Raji (cell line): ENCODE results near the gene HIPK2.

Experiments used
- POLR2A ChIP-seq: IDR thresholded peaks from 2 replicates; pipeline ENCODE4 v1.6.1; 2011; ENCODE audit warnings: low read depth, low read length, control low read depth; ENCODE audit not compliant: insufficient read depth

The HIPK2 gene

DNA sequence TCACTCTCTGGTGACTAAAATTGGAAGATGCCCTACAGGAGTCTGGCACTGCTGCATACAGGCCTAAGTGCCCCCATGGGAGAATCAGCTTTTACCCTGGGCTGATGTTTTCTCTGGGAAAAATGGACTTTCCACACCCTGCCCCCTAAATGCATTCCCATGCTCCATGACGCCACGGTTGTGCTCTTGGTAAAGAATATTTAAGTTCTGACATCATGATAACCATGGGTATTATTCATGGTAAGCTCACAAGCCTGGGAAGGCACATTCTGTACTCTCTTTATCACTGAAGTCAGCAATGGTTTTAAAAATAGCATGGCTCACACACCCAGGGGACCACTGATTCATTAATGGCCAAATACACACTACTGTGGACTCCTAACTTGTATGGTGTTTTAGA is 43.4 kb downstream of the HIPK2 start:
- TF ChIP-seq POLR2A = no peak

DNA sequence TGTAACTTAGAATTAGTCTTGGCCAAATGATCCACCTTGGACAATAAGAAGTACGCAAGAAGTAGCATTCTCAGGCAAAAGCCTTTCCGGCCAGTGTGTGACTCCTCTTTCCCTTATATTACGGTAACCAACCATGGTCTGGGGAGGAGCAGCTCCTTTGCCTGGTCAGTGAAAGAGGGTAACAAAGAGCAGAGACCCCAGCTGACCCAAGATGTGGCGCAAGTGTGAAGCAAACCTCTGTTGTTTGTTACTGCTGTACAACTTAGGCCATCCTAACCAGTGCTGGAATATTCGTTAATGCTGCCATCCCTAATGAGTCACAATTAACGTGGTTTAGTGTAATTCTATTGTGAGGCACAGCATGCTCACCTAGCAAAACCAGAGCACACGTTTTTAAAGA is 44.0 kb downstream of the HIPK2 start:
- no peak for TF ChIP-seq POLR2A

DNA sequence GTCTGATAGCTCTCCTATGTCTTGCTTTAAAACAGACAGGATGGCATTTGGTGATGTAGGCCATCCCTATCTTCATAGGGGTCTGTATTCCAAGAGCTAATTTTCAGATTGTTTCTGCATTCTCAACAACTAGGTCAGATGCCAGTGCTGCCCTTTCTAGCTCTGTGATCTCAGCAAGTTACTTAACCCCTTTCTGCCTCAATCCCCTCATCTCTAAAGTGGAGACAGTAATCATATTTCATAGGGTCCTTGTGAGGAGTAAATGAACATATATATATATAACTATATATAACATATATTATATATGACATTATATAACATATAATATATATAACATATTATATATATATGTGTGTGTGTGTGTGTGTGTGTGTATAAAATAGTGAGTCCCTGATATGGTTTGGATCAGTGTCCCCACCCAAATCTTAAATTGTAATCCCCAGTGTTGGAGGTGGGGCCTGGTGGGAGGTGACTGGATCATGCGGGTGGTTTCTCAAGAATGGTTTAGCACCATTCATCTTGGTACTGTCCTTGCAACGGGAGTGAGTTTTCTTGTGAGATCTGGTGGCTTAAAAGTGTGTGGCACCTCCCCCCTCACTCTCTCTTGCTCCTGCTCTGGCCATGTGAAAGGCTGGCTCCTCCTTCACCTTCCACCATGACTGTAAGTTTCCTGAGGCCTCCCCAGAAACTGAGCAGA is 45.2 kb downstream of the HIPK2 start:
- no peak for TF ChIP-seq POLR2A

DNA sequence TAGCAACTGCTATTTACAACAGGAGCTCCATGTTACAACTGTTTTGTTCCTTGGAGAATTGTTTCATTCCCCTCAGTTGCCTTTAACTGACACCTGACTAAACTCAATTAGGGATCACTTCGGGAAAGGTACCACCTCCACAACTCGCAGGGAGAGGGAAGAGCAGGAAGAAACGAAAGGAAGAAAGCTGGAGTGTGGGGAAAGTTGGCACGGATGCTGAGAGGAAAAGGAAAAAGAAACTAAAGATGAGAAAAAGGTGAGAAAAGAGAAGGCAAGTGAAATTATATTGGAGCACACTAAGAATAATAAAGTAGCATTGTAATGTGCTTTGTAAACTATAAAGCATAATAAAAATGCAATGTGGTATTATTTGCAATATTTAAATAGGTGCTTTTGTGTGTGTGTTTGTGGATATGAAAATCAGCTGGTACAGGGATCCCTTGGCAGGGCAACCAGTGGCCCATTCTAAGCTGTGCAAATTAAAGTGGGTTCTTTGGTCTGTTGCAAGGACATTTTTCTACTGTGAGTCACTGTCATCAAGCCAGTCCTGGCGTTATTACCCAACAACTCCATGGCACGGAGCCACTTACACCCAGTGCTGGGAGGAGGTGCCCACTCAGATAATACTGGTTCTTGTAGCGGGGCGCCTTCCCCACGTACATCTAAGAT is 45.9 kb downstream of the HIPK2 start:
- TF ChIP-seq POLR2A = no peak

DNA sequence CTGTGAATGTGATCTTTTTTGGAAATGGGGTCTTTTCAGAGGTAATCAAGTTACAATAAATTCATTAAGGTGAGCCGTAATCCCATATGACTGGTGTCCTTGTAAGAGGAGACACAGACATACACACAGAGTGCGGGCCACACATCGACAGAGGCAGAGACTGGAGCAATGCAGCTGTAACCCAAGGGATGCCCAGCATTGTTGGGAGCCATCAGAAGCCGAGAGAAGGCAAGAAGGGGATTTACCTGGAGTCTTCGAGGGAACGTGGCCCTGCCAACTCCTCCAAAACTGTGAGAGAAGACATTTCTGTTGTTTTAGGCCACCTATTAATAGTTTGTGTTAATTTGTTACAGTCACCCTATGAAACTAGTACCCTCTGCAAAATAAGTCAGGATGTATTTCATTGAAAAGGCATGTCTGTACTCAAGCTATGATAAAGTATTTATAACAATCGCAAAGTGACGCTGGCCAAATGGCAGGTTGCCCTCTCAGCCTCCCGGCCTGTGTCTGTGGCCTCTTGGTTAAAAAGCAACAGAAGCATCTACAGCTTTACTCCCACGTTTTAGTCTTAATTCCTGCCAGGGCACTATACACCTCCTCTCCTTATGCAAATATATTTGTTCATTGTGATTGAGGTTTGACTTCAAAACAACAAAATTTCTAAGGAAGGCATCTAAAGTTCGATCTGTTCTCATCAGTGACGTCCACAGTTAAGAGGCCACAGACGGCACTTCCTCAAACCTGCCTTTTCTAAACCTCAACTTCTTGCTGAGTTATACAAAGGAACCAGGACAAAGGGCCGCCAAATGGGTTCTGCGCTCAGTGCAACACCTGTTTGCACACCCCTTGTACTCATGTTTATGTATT is 46.8 kb downstream of the HIPK2 start:
- no peak for TF ChIP-seq POLR2A

DNA sequence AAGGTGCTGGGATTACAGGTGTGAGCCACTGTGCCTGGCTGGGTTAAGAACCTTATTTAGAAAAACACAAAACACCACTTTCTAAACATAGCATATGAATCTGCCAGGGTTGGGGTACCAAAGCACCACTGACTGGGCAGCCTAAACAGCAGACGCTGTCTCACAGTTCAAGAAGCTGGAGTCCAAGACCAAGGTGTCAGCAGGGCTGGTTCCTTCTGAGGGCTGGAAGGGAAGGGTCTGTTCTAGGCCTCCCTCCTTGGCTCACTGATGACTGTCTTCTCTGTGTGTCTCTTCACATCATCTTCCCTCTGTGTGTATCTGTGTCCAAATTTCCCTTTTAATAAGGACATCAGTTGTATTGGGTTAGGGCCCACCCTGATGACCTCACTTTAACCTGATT is 49.6 kb downstream of the HIPK2 start:
- no peak for TF ChIP-seq POLR2A

DNA sequence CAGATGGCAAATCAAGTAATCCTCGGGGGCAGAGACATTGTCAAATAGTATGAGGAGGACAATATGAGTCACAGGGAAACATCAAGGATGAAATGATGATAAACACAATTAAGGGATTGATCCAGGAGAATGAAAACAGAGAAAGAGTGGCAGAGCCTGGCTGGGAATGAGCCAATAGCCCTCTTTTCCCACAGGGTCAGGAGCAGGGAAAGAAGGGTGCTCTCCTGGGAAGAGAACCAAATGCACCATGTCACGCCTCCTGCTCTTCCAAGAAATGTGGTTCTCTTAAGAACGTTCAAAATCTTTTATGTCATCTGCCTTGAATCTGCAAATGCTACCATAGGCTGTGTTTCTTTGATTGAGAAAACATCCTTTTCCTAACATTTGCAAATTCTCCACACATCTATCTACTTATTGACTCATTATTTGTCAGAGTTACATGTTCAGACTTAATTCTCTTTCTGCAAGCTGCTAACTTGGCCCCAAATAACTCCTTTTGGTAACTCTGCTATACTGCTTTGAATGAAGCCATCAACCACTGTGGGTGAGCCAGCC is 50.6 kb downstream of the HIPK2 start:
- no peak for TF ChIP-seq POLR2A

DNA sequence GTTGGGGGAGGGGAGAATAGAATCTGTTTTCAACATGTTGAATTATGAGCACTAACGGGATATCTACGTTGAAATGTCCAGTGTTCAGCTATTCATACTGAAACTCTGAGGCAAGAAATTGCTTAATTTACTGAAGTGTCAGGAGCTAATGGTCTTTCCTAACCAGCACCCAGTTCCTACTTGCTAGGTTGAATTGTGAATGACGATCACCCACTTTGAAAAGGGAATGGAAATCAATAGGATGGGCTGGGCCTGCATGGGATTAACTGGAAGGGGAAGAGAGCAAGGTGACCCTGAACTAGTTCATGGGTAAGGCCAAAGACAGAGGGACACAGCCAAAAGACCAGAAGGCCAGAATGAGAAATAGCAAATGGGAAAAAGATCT is 51.3 kb downstream of the HIPK2 start:
- TF ChIP-seq POLR2A = no peak

DNA sequence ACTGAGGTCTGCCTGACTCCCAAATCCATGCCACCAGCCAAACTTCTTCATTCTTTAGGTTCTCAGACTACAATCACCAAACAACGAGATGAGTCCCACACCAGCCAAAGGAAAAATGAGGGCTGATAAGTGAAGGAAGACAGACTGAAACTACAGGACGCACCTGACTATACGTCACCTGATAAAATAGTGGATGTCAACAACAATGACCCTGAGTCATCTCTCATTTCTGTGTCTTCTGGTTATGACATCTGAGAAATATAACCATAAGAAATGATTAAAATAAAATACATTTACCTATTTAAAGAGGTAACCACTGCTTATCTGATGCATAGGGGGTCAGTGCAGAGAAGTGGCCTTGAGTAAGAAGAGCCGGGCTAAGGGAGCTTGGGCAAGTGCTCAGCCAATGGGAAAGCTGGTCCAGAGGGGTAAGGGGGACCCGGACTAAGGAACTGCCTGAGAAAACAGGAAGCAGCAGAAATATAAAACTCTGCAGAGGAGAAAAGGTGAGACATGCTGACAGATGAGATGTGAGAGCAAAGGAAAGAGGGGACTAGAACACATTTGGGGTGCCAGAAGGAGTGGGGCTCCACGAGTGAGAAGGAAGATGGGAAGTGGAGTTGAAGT is 51.8 kb downstream of the HIPK2 start:
- TF ChIP-seq POLR2A = no peak

DNA sequence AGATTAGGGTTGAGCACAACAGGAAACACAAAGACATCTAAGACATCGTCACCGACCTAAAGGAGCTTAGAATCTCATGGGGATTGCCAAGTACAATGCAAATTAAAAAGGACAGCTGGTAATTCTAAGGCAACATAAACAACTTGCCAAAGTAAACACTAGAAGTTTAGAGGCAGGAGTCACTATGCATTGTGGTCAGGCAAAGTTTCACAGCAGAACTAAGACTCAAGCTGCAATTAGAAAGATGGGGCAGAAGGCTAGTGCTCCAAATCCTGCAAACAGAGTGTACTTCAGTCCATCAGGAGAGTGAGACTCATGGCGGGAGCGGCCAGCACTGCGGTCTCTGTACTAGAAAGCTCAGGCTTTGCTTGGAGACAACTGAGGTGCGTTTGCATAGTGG is 52.7 kb downstream of the HIPK2 start:
- TF ChIP-seq POLR2A = no peak

DNA sequence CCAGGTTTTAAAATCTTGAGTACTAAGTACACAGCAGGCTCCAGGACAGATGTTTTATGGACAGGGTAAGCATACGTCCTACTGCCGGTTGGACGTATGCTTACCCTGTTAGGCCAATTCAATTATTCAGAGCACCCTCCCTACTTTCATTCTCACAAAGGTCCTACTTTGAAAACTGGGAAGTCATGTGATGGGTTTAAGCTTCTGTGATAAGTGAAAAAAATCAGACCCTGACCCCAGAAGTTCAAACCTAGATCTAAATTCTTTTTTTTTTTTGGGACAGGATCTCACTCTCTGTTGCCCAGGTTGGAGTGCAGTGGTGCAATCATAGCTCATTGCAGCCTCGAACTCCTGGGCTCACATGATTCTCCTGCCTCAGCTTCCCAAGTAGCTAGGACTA is 55.2 kb downstream of the HIPK2 start:
- no peak for TF ChIP-seq POLR2A

DNA sequence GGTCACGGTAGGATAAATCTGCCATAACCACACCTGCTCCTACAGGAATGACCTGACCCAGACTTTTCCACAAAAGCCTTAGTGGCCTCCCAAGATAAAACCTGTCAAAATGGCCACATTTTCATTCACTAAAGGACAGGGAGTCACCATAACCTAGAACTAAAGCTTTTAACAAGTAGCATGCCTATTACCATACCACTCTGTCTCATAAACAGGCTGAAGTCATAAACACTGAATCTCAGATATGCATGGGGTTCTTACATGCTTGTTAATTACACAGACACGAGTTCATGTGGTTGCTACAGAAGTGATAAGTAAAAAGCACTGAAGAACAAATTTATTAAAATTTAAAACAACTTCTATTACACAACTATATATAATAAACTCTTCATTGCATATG is 56.0 kb downstream of the HIPK2 start:
- no peak for TF ChIP-seq POLR2A

DNA sequence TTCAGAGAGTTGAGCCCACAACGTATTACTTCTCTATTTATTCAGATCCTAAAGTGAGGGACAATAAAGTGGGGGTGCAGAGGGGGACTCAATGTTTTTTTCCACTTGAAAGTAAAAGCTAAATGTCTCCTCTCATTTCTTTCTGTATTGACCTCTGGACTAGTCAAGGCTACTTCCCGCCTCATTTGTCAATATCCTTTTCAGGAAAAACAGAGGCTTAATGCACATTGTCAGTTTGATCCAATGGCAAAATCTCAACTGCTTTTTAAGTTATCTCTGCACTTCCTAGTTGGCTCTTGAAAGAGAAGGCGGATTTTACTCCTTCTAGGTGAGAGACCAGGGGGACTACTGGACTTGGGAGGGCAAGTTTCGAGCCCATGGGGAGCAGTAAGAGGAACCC is 56.4 kb downstream of the HIPK2 start:
- no peak for TF ChIP-seq POLR2A

DNA sequence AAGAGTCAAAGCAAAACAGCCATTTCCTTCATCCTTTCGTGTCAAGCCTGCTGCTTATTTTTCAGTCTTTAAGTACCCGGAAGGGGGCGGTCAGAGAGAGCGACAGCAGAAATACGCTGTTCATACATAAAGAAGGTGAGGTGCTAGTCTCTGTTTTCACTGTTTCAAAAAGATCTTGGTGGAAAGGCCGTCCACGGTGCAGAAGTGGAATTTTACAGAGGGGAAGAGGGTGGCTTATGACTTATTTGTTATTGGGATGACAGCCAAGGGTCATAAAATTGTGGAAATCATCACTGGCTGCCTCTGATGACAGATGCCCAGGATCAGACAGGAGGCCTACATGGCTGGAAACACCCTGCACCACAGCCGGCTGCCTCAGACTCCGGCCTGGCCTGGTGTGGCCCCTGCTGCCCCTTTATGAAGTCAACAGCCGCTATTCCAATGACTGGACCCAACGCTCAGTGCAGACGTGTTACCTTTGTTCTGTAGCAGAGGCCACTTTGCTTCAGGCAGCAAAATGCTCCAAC is 57.0 kb downstream of the HIPK2 start:
- TF ChIP-seq POLR2A = no peak

DNA sequence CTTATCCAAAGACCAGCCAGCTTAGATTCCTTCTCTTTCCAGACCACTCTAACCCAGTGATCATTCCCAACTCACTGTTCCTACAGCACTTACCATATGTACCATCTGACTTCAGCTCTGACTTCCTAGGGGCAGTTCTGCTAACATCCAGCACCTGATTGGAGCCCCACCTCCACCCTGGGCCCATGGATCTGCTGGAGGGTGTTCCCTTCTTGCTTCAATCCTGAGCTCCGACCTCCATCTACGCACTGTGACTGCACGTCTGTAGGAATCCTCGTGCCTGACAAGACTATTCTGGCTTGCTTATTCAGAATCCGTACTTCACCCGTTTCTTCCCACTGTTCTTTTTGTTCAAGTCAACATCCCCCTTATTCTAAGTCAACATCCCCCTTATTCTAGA is 57.6 kb downstream of the HIPK2 start:
- no peak for TF ChIP-seq POLR2A
